HEK293 (cell line): ENCODE measurements around the gene TRIM3.

Experiments used
- CTCF ChIA-PET: fragments of 350-600 bp; formaldehyde crosslinking; extraction: SDS; loops from one replicate; lab custom pipeline; 2021; ENCODE audit warnings: antibody characterized with exemption; lab: Yijun Ruan, JAX
- POLR2A ChIA-PET: fragments of 300-600 bp; formaldehyde crosslinking; extraction: SDS; loops from one replicate; lab custom pipeline; 2020; ENCODE audit warnings: antibody characterized with exemption, inconsistent platforms; lab: Yijun Ruan, JAX
- H3K27ac ChIP-seq: fragments of 200-500 bp; sonication (Bioruptor generic); 2 replicates; pipeline ENCODE4 v1.5.1; 2014; ENCODE audit warnings: low read depth, low read length, control low read depth, inconsistent platforms; ENCODE audit errors: extremely low read depth
- H3K36me3 ChIP-seq, 2 experiments: fragments of 200-500 bp in 1 of 2; sonication (Bioruptor generic) in 1 of 2; 1 replicate in 1 of 2; 2 replicates in 1 of 2; pipeline ENCODE4 v1.5.1; 2014 to 2017; ENCODE audit warnings: inconsistent platforms in 2 of 2, low read length in 2 of 2; ENCODE audit not compliant: control insufficient read depth in 2 of 2, insufficient read depth in 1 of 2
- H3K4me1 ChIP-seq: fragments of 200-500 bp; sonication (Bioruptor generic); 2 replicates; pipeline ENCODE4 v1.5.1; 2014; ENCODE audit warnings: mild to moderate bottlenecking, low read length, inconsistent platforms; ENCODE audit not compliant: control insufficient read depth, insufficient read depth
- H3K4me3 ChIP-seq: 2 replicates; pipeline ENCODE4 v1.5.1; 2011; ENCODE audit warnings: low read depth, mild to moderate bottlenecking, control low read depth, low read length, moderate library complexity
- H3K9me3 ChIP-seq: fragments of 200-500 bp; sonication (Bioruptor generic); 2 replicates; pipeline ENCODE4 v1.5.1; 2014; ENCODE audit warnings: low read depth, low read length, inconsistent platforms; ENCODE audit not compliant: control insufficient read depth, insufficient read depth
- GLIS1 ChIP-seq: fragments of 450-650 bp; formaldehyde crosslinking; IDR thresholded peaks from 2 replicates; pipeline ENCODE4 v1.5.1; 2016; ENCODE audit warnings: missing biosample characterization, missing genetic modification characterization
- HIC1 ChIP-seq: fragments of 450-650 bp; formaldehyde crosslinking; IDR thresholded peaks from 2 replicates; pipeline ENCODE4 v1.5.1; 2016; ENCODE audit warnings: missing biosample characterization, missing genetic modification characterization
- HOXC10 ChIP-seq: sonication (generic); formaldehyde crosslinking; IDR thresholded peaks from 2 replicates; pipeline ENCODE4 v1.8.1; 2023; ENCODE audit warnings: mild to moderate bottlenecking, missing genetic modification reagents
- IKZF3 ChIP-seq: fragments of 450-650 bp; IDR thresholded peaks from 2 replicates; pipeline ENCODE4 v1.5.0; 2018; ENCODE audit warnings: missing biosample characterization, mild to moderate bottlenecking, missing genetic modification characterization, moderate library complexity
- REPIN1 ChIP-seq: fragments of 450-650 bp; formaldehyde crosslinking; IDR thresholded peaks from 2 replicates; pipeline ENCODE4 v1.5.1; 2017; ENCODE audit warnings: missing biosample characterization, missing genetic modification characterization, low read depth
- SCRT1 ChIP-seq: fragments of 450-650 bp; formaldehyde crosslinking; IDR thresholded peaks from 2 replicates; pipeline ENCODE4 v1.5.1; 2016; ENCODE audit warnings: missing biosample characterization, missing genetic modification characterization, borderline replicate concordance
- SETDB1 ChIP-seq: IDR thresholded peaks from one replicate; pipeline ENCODE4 v1.6.1; 2017; ENCODE audit warnings: mild to moderate bottlenecking, low read length, moderate library complexity, mixed read lengths; ENCODE audit not compliant: insufficient read length
- WT1 ChIP-seq: fragments of 450-650 bp; formaldehyde crosslinking; IDR thresholded peaks from 2 replicates; pipeline ENCODE4 v1.5.1; 2016; ENCODE audit warnings: missing biosample characterization, missing genetic modification characterization
- ZNF10 ChIP-seq: fragments of 450-650 bp; formaldehyde crosslinking; IDR thresholded peaks from 2 replicates; pipeline ENCODE4 v1.5.1; 2017; ENCODE audit warnings: missing biosample characterization, missing genetic modification characterization
- ZNF148 ChIP-seq: fragments of 450-650 bp; formaldehyde crosslinking; IDR thresholded peaks from 2 replicates; pipeline ENCODE4 v1.5.0; 2017; ENCODE audit warnings: missing biosample characterization, missing genetic modification characterization, borderline replicate concordance
- ZNF423 ChIP-seq: fragments of 450-650 bp; formaldehyde crosslinking; IDR thresholded peaks from 2 replicates; pipeline ENCODE4 v1.5.1; 2016; ENCODE audit warnings: missing biosample characterization, missing genetic modification characterization
- ZNF580 ChIP-seq: fragments of 450-650 bp; formaldehyde crosslinking; IDR thresholded peaks from 2 replicates; pipeline ENCODE4 v1.5.1; 2016; ENCODE audit warnings: missing biosample characterization, missing genetic modification characterization
- ZNF658 ChIP-seq: fragments of 450-650 bp; formaldehyde crosslinking; IDR thresholded peaks from 2 replicates; pipeline ENCODE4; 2016; ENCODE audit warnings: missing biosample characterization, missing genetic modification characterization
- ZNF677 ChIP-seq: fragments of 450-650 bp; IDR thresholded peaks from 2 replicates; pipeline ENCODE4 v1.5.0; 2018; ENCODE audit warnings: missing biosample characterization, mild to moderate bottlenecking, missing genetic modification characterization, moderate library complexity
- ZNF692 ChIP-seq: fragments of 450-650 bp; formaldehyde crosslinking; IDR thresholded peaks from 2 replicates; pipeline ENCODE4 v1.5.1; 2016; ENCODE audit warnings: missing biosample characterization, missing genetic modification characterization
- ZSCAN30 ChIP-seq: fragments of 450-650 bp; IDR thresholded peaks from 2 replicates; pipeline ENCODE4 v1.5.1; 2018; ENCODE audit warnings: missing biosample characterization, mild to moderate bottlenecking, missing genetic modification characterization, moderate library complexity
- TF ChIP-seq, protein P1 (sequence below): fragments of 450-650 bp; formaldehyde crosslinking; IDR thresholded peaks from 2 replicates; pipeline ENCODE4 v1.5.1; 2016; ENCODE audit warnings: missing biosample characterization, missing genetic modification characterization, low read depth
- TF ChIP-seq, protein P2 (sequence below): fragments of 450-650 bp; formaldehyde crosslinking; IDR thresholded peaks from 2 replicates; pipeline ENCODE4 v1.5.1; 2016; ENCODE audit warnings: missing biosample characterization, missing genetic modification characterization, low read depth
- TF ChIP-seq, protein P3 (sequence below): fragments of 450-650 bp; formaldehyde crosslinking; IDR thresholded peaks from 2 replicates; pipeline ENCODE4 v1.5.1; 2016; ENCODE audit warnings: missing biosample characterization, missing genetic modification characterization
- TF ChIP-seq, protein P4 (sequence below): fragments of 450-650 bp; formaldehyde crosslinking; IDR thresholded peaks from 2 replicates; pipeline ENCODE4; 2016; ENCODE audit warnings: missing biosample characterization, missing genetic modification characterization

TRIM3 gene

DNA sequence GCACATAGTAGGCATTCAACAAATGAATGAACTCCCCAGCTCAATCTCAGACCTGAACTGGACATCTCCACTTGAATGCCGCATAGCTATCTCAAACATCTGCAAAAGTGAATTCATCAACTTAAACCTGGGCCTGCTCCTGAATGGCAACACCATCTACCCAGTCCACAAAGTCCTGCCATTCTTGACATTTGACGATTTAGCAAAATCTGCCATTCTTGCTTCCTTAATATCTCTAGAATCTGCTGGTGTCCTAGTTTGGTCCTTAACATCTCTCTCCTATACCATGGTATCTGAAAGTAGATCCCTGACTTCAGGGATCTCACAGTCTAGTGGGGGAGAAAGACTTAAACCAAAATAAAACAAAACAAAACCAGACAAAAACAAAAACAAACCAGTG lies 20.6 kb downstream of the TRIM3 start:
- Histone ChIP-seq H3K4me3 (no peak overlapping the region), H3K4me1 (no peaks in the 10 kb centered on the region), H3K36me3 (peaks cover 6 to 94% of the 10 kb centered on the region in 2 experiments; a peak in 1 of 3 replicates), H3K9me3 (no peaks in the 10 kb centered on the region), H3K27ac (no peak overlapping the region)
- ChIA-PET CTCF (interaction anchor here (0.6 to 2.0 kb wide), 6 partner anchors 10 to 253 kb away, joined by 3 to 9 read pairs (median 4); no protein-coding TSS in a partner anchor), POLR2A (no interaction called here)
- TF ChIP-seq, protein P1, sequence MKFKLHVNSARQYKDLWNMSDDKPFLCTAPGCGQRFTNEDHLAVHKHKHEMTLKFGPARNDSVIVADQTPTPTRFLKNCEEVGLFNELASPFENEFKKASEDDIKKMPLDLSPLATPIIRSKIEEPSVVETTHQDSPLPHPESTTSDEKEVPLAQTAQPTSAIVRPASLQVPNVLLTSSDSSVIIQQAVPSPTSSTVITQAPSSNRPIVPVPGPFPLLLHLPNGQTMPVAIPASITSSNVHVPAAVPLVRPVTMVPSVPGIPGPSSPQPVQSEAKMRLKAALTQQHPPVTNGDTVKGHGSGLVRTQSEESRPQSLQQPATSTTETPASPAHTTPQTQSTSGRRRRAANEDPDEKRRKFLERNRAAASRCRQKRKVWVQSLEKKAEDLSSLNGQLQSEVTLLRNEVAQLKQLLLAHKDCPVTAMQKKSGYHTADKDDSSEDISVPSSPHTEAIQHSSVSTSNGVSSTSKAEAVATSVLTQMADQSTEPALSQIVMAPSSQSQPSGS (tag by site-specific recombination), result no peak
- TF ChIP-seq SCRT1 (tag by site-specific recombination) (no peak), GLIS1 (tag by site-specific recombination) (no peak), ZNF658 (tag by site-specific recombination) (no peak), ZNF580 (tag by site-specific recombination) (no peak), HIC1 (tag by site-specific recombination) (no peak), REPIN1 (tag by site-specific recombination) (no peak), SETDB1 (no peak), ZNF423 (no peak), ZNF677 (tag by site-specific recombination) (no peak)
- TF ChIP-seq, protein P2, sequence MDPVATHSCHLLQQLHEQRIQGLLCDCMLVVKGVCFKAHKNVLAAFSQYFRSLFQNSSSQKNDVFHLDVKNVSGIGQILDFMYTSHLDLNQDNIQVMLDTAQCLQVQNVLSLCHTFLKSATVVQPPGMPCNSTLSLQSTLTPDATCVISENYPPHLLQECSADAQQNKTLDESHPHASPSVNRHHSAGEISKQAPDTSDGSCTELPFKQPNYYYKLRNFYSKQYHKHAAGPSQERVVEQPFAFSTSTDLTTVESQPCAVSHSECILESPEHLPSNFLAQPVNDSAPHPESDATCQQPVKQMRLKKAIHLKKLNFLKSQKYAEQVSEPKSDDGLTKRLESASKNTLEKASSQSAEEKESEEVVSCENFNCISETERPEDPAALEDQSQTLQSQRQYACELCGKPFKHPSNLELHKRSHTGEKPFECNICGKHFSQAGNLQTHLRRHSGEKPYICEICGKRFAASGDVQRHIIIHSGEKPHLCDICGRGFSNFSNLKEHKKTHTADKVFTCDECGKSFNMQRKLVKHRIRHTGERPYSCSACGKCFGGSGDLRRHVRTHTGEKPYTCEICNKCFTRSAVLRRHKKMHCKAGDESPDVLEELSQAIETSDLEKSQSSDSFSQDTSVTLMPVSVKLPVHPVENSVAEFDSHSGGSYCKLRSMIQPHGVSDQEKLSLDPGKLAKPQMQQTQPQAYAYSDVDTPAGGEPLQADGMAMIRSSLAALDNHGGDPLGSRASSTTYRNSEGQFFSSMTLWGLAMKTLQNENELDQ (tag by site-specific recombination), result no peak
- TF ChIP-seq, protein P3, sequence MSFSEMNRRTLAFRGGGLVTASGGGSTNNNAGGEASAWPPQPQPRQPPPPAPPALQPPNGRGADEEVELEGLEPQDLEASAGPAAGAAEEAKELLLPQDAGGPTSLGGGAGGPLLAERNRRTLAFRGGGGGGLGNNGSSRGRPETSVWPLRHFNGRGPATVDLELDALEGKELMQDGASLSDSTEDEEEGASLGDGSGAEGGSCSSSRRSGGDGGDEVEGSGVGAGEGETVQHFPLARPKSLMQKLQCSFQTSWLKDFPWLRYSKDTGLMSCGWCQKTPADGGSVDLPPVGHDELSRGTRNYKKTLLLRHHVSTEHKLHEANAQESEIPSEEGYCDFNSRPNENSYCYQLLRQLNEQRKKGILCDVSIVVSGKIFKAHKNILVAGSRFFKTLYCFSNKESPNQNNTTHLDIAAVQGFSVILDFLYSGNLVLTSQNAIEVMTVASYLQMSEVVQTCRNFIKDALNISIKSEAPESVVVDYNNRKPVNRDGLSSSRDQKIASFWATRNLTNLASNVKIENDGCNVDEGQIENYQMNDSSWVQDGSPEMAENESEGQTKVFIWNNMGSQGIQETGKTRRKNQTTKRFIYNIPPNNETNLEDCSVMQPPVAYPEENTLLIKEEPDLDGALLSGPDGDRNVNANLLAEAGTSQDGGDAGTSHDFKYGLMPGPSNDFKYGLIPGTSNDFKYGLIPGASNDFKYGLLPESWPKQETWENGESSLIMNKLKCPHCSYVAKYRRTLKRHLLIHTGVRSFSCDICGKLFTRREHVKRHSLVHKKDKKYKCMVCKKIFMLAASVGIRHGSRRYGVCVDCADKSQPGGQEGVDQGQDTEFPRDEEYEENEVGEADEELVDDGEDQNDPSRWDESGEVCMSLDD, result no peak
- TF ChIP-seq, protein P4, sequence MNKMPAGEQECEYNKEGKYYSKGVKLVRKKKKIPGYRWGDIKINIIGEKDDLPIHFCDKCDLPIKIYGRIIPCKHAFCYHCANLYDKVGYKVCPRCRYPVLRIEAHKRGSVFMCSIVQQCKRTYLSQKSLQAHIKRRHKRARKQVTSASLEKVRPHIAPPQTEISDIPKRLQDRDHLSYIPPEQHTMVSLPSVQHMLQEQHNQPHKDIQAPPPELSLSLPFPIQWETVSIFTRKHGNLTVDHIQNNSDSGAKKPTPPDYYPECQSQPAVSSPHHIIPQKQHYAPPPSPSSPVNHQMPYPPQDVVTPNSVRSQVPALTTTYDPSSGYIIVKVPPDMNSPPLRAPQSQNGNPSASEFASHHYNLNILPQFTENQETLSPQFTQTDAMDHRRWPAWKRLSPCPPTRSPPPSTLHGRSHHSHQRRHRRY (tag by site-specific recombination), result no peak
- TF ChIP-seq, all 188 proteins: peak for 0

- ChIA-PET CTCF (interaction anchor here (1.0 to 2.0 kb wide), 5 partner anchors 9 to 254 kb away, joined by 3 to 9 read pairs (median 4); no protein-coding TSS in a partner anchor), POLR2A (no interaction called here)
- H3K36me3 ChIP-seq, result peaks cover 6 to 91% of the 10 kb centered on the region in 2 experiments; a peak in 1 of 3 replicates
- no peaks in the 10 kb centered on the region for H3K4me1 ChIP-seq
- H3K27ac ChIP-seq, result no peak overlapping the region
- no peak overlapping the region for H3K4me3 ChIP-seq
- no peaks in the 10 kb centered on the region for H3K9me3 ChIP-seq
- TF ChIP-seq IKZF3 (tag by site-specific recombination) (no peak), WT1 (tag by site-specific recombination) (no peak), ZSCAN30 (tag by site-specific recombination) (no peak), REPIN1 (tag by site-specific recombination) (no peak), ZNF148 (tag by site-specific recombination) (no peak), HOXC10 (no peak), ZNF10 (no peak), ZNF692 (no peak)
Measured at GRCh38 chr11:6452219-6452618, 21.5 kb downstream of the TRIM3 start.
